ENCODE data around the gene ADAM11. TPM values are rescaled to one million over a fixed set of nuclear protein-coding genes. Genes with fewer than 3 reads are reported as not detected.

Gene ADAM11
- total and polyA plus RNA-seq, 2 of the 4 experiments (the other 2 are of a cell fraction) = 0.36 to 0.53 TPM

GRCh38 chr17:44795928-44796327 lies 37.1 kb downstream of the ADAM11 start:
- TF ChIP-seq MAZ (IDR thresholded peaks at IDR 0.05; ENCODE audit: borderline replicate concordance, low read depth, low read length) (no peak), BHLHE40 (IDR thresholded peaks at IDR 0.05; ENCODE audit: low read depth, low read length) (no peak), MAFK (IDR thresholded peaks at IDR 0.05; ENCODE audit: low read depth, low read length) (no peak), MXI1 (IDR thresholded peaks at IDR 0.05; ENCODE audit: borderline replicate concordance, low read depth, low read length) (no peak), USF2 (IDR thresholded peaks at IDR 0.05; ENCODE audit: low read depth, low read length) (no peak), POLR2A (IDR thresholded peaks at IDR 0.05; ENCODE audit: low read depth, low read length) (no peak), NFE2L2 (IDR thresholded peaks at IDR 0.05; ENCODE audit: low read depth, low read length) (no peak), CHD1 (IDR thresholded peaks at IDR 0.05; ENCODE audit: low read depth, low read length) (no peak), SMC3 (IDR thresholded peaks at IDR 0.05; ENCODE audit: low read depth, low read length) (no peak), CTCF (conservative IDR thresholded peaks at IDR 0.05; ENCODE audit: low read depth, low read length) (no peak), ELK1 (IDR thresholded peaks at IDR 0.05; ENCODE audit: borderline replicate concordance, low read depth, low read length) (no peak), RFX5 (IDR thresholded peaks at IDR 0.05; ENCODE audit: low read depth, low read length) (no peak), RCOR1 (IDR thresholded peaks at IDR 0.05; ENCODE audit: insufficient replicate concordance, low read length) (no peak), CEBPB (IDR thresholded peaks at IDR 0.05; ENCODE audit: low read depth, low read length) (no peak), RAD21 (IDR thresholded peaks at IDR 0.05; ENCODE audit: low read length) (no peak), FOS (IDR thresholded peaks at IDR 0.05; ENCODE audit: low read depth, low read length) (no peak)
- Histone ChIP-seq H4K5ac (ENCODE audit: low read depth, low read length) (peak overlapping the region; percentile 16; the same call in 1 of the 2 replicates), H4K20me1 (ENCODE audit: insufficient read depth, low read length) (peaks cover 8% of the 10 kb centered on the region), H4K91ac (ENCODE audit: insufficient read depth, low read depth, low read length) (0 out of 2 replicates have a peak overlapping the region, but pooled peaks have one; percentile 46), H3K4ac (ENCODE audit: low read depth, low read length) (peak overlapping the region; percentile 23), H3K27ac (ENCODE audit: insufficient read depth, low read length) (peak overlapping the region; percentile 0; the same call in 1 of the 2 replicates), H3K23ac (ENCODE audit: low read depth, low read length) (peak overlapping the region; percentile 4; the same call in 1 of the 2 replicates), H3K79me1 (ENCODE audit: low read depth in 1 of 2, low read length in 2 of 2) (peaks cover 17 to 67% of the 10 kb centered on the region in 2 experiments), H4K8ac (ENCODE audit: low read depth in 2 of 2, low read length in 2 of 2) (peak overlapping the region in 1 of 2 experiments; percentile 58; a peak in 1 of 4 replicates), H2BK15ac (ENCODE audit: low read depth, low read length) (peak overlapping the region; percentile 39; the same call in 1 of the 3 replicates), H2AK9ac (replicated peaks; ENCODE audit: low read depth, low read length, poor library complexity) (no peak overlapping the region), H3K4me3 (ENCODE audit: insufficient read depth, low read depth, low read length) (no peak overlapping the region), H3K18ac (ENCODE audit: low read depth, low read length) (peak overlapping the region; percentile 46; the same call in 1 of the 2 replicates), H3K27me3 (ENCODE audit: control insufficient read depth, insufficient read depth, low read length) (no peaks in the 10 kb centered on the region), H2BK5ac (ENCODE audit: low read depth, low read length, poor library complexity, severe bottlenecking) (peak overlapping the region; percentile 64), H3K9ac (ENCODE audit: low read depth, low read length) (no peak overlapping the region; the same call in 1 of the 2 replicates), H3K4me1 (ENCODE audit: control insufficient read depth, insufficient read depth, low read length) (peaks cover 26% of the 10 kb centered on the region), H3K4me2 (ENCODE audit: low read depth, low read length) (no peak overlapping the region; the same call in 1 of the 2 replicates), H2AFZ (replicated peaks; ENCODE audit: low read length, poor library complexity) (no peak overlapping the region), H2AK5ac (ENCODE audit: low read depth, low read length) (peak overlapping the region; percentile 93), H3K9me1 (ENCODE audit: insufficient read depth, low read length) (peaks cover 17% of the 10 kb centered on the region), H2BK20ac (ENCODE audit: low read depth, low read length) (peak overlapping the region; percentile 68; the same call in 1 of the 2 replicates), H3K9me3 (ENCODE audit: control insufficient read depth, insufficient read depth, low read length) (no peaks in the 10 kb centered on the region), H3K36me3 (ENCODE audit: control insufficient read depth, insufficient read depth, low read length) (peaks cover 5% of the 10 kb centered on the region), H3K14ac (replicated peaks; ENCODE audit: low read depth, low read length) (peak overlapping the region; percentile 88), H2BK120ac (ENCODE audit: low read depth, low read length) (peak overlapping the region; percentile 64; the same call in 1 of the 2 replicates), H3K56ac (ENCODE audit: extremely low read depth, insufficient read depth, low read length) (no peak overlapping the region)
- in situ Hi-C loops (cut with MboI; ENCODE audit: low sequenced_read_pairs) = no loop called here
- intact Hi-C loops (cut with micrococcal nuclease) = loop anchor here (2.0 kb wide), 1 partner anchor 25 kb away; no protein-coding TSS in a partner anchor
- 40% methylated on average over 2 of the region's 10 CpGs; no CpG with 5 or more reads in 1 of the 2 experiments for WGBS, 2 experiments (ENCODE audit: extremely low coverage in 2 of 2, insufficient read length in 1 of 2)
- CTCF ChIA-PET = no interaction called here
- POLR2A ChIA-PET (ENCODE audit: unreplicated experiment) = no interaction called here
- DNase-seq (no peak), ATAC-seq (ENCODE audit: low read depth) (no peak)
- dilution Hi-C loops (cut with HindIII; ENCODE audit: low sequenced_read_pairs, unreplicated experiment) = no loop called here
- BruUV-seq (replicated peaks) = no TSS peak

Measured in IMR-90 (cell line).